GM18508 (cell line): Measurements from ENCODE around the gene MYMK.

Experiments
- ATAC-seq: cut with Tn5 transposase; IDR thresholded peaks from one replicate; pipeline ENCODE4 v1.9.1; 2021; ENCODE audit warnings: moderate number of reproducible peaks; ENCODE audit not compliant: insufficient read depth, unreplicated experiment

MYMK gene

GRCh38 chr9:133507246-133507965 lies 17.4 kb downstream of the MYMK start:
- ATAC-seq, result no peak

- no peak for ATAC-seq
Observed at GRCh38 chr9:133506653-133507038, 18.1 kb downstream of the MYMK start.

DNA sequence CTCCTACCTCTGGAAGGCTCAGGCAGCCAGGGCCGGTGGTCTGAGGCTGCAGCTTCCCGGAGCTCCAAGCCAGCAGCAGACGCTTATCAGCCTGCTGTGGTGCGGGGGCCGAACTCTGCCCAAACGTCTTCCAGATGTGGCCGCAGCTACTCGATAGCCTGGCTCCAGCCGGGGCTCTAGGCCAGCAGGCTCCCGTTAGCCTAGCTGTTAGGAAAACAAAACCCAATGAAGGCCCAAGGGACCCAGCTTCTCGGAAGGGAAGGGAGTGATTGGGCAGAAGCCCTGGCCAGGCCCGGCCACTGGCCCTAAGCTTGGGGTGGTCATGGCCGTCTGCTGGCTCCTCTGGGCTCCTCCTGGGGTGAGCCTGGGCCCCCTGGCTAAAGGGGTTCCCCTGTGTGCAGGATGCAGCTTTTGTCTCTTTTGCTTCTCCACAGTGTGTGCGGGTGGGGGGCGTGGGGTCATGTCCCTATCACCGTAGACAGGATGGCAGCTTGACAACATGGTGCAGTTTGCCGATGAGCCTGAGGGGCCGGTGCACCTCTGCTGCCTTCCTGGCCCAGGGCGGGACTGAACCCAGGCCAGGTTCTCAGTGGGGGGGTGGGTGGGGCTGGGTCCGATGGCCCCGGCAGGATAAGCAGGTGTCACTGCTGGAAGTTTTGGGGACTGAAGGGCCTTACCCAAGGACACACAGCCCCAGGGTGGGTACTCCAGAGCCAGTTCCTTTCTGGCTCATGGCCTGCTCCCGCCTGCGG lies 18.7 kb downstream of the MYMK start:
- ATAC-seq, result no peak

DNA sequence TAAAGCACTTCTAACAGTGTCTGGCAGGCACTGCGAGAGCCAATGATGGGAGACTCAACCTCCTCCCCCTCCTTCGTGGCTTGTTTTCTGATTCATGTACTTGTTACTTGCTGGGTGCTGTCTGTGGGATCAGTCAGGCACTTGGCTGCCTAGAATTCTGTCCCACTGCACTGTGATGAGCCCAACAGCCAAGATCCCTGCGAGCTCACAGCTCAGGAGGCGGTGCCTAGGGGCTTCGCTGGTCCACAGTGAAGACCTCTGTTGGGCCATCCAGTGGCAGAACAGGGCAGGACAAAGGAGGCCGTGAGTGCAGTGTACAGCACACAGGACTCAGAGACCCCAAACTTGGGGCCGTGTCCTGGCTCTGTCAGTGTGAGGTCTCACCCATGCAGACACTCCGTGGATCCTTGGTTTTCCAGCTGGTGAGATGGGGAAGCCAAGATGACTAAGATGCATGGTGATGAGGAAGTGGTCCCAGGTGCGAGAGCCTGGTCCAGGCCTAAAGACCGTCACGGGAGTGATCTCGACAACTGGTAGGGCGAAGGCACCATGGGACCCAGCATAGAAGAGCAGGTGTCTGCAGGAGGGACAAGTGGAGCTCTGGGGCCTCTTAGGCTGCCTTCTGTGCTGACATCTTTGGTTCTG lies 19.5 kb downstream of the MYMK start:
- no peak for ATAC-seq

DNA sequence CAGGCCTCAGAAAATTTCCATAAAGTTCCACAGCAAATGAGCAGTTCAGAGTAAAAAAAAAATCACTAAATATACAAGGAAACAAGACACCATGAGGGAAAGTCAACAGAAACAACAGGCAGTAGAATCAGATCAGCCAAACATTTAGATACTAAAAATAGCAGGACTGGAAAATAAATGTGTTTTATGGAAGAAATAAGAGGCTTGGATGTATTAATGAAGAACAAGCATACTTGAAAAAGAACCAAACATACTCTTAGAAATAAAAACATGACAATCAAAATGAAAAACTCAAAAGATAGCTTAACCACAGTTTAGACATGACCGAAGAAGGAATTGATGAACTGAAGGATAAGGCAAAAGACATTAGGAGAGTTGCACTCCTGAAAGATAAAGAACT lies 22.6 kb downstream of the MYMK start:
- ATAC-seq, result no peak

GRCh38 chr9:133499892-133500270 lies 24.9 kb downstream of the MYMK start:
- no peak for ATAC-seq

DNA sequence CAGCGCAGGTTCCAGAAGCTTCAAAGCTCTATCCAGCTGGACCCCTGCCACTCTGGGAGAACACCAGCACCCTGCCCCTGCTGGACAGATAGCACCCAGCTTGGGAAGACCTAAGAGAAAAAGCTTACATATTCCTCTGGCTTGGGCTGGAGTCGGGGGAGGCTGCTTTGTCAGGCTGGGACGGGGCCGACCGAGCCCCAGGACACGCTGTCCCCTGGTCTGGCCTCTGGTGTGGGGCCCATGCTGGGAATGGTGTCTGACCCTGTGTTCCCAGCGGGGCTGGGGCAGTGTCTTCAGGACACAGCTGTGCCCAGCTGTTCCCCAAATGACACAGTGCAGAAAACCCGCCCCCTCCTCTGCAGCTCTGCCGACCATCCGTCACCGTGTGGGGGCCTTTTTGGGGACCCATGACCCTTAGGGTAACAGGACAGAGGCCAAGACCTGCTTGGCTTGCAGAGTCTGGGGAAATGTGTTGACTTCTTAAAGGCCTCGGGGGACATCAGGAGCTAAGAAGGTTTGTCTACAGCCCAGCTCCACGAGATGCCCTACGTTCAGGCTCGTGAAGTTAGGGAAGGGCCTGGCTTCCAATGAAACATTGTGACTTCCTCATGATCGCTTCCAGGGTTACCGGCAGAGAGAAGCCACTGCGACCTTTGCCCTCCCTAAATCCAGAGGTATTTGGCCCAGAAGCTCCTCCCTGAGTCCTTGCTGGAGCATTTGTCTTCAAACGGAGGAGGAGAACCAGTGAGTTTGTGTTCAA lies 25.4 kb downstream of the MYMK start:
- no peak for ATAC-seq

DNA sequence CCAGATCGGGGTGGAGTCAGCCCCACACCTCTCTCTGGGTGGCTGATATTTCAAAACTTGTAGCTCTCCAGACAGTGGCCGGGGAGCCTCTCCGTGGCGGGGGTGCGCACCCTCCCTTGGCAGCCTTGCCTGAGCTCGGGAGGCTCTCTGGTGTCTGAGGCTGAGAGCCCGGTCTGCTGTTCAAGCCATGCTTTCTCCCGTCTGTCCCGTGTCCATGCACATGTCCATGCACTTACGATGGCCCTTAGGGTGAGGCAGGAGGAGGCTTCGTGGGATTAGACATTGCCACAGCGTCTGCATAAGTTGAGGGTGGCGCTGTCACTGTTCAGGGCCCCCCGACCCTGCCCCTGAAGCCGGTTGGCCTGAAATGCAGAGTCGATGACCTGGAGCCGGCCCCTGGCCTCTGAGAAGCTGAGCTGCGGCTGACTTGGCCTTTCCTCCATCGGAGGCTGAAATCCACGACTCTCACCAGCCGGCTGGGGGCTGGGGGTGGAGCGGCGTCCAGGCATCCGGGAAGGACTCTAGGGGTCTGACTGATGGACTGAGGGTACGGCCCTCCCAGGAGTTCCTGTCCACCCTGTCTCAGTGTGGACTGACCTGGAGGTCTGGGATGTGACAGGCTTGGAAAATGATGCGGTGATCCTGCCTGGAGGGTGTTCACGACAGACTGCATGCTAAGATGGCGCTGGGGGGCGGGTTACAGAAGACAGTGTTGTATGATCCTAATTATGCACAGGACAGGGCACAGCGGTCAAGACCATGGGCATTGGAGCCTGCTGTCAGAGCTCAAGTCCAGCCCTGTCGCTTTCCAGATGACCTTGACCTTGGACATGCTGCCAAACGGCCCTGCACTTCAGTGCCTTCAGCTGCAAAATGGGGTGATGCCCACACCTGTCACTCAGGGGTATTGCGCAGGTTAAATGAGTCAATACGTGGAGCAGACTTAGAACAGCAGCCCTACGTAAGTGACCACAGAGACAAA lies 27.6 kb downstream of the MYMK start:
- ATAC-seq, result no peak

- no peak for ATAC-seq
Observed at GRCh38 chr9:133495327-133496293, 29.1 kb downstream of the MYMK start.

- no peak for ATAC-seq
Observed at GRCh38 chr9:133494636-133495326, 30.0 kb downstream of the MYMK start.

DNA sequence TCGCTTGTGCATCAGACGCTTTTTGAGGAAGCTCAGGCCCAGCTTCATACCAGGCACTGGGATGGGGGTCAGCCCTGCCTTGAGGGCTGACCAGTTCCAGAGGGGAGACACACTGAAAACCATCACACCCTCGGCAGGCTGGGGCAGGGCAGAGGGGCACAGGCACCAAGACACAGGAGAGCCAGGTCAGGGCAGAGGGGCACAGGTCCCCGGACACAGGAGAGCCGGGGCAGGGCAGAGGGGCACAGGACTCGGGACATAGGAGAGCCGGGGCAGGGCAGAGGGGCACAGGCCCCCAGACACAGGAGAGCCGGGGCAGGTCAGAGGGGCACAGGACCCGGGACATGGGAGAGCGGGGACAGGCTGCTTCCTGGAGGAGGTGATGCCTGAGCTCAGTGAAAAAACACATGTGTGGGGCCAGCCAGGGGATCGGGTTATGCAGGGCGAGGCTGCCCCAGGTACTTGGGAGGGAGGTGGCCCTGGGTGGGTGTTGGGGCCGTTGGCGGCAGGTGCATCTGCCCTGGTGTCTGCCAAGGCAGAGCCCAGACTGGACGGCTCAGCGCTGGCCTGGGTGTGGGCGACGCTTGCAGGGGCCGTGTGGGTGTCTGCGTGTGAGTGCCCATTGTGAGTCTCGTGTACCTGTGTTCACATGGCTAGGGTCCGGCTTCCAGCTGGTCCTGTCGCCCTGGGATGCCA lies 30.8 kb downstream of the MYMK start:
- ATAC-seq, result no peak

DNA sequence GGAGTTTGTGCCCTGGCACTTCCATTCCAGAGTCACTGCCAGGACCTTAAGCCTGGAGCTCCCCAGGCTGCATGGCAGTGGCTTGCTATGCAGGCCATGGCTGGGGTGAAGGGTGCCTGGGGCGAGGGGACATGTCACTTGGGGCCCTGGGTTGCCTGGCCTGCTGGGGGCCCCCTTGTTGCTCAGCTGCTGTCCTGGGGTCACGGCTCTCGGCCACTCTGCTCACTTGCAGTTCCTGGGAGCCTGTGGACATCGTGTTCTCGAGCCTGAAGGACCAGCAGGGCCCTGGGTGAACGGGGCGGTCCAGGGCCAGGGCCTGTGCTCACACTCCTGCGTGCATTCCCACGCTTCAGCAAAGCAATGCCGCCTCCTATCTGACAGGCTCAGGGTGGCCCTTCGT lies 31.3 kb downstream of the MYMK start:
- ATAC-seq, result no peak

DNA sequence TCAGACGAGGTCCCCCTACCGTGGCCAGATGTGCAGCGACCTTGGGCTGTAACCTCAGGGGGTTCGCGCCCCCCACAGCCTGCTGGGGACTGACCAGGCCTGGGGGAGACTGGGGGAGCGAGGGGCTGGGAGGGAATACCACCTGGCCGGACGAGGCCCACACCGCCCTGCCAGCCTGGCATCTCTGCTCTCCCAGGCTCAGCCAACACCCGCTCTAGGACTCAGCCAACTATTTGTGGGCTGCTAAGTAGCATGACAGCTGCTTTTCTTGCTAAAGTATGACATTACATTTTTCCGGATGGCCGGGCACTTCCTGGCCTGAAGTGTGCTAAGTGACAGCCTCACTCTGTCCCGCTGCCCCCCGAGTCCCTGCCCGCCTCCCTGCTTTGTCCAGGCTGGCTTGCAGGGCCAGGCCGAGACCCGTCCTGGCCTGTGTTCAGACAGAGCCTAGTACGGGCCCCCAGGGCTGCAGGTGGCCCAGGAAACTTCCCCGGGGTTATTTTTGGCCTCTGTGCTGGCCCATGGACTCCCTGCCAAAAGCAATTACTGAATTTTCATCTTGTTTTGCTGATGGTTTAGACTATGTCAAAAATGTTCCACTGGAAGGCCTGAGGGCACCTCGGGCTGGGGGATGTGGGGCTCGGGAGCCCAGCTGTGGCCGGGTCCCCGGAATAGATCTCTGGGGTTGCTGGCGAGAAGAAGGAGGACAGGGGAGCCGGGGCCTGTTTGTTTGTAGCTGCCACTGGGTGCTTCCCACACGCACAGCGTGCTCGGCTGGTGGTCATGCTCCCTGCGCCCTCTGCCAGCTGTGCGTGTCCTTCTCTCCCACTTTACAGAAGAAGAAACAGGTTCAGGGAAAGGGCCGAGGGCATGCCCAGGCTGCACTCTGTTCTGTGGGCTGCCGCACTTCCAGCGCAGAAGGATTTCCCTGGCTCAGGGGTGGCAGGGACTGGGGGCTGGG lies 32.4 kb downstream of the MYMK start:
- no peak for ATAC-seq

GRCh38 chr9:133491656-133491925 lies 33.2 kb downstream of the MYMK start:
- no peak for ATAC-seq

GRCh38 chr9:133490865-133491655 lies 33.7 kb downstream of the MYMK start:
- no peak for ATAC-seq

DNA sequence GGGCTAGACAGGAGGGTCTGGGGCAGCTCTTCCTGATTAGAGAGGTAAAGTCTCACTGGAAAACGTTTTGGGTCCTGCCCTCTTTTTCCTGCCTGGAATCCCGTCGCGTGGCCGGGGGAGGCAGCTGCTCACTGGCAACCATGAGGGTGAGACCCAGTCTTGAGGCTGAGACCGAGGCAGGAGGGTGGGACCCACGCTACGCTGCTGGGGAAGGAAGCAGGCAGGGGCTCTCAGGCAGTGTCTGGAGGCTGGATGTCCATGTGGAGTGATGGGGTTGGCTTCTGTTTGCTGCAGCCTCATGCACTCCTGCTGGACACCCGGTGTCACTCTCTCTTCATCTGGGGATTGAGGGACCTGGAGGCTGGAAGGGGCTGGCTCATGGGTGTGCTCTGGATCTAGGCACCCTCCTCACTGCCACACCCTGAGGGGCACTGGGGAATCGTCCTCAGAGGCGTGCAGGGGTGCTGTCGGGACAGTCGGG lies 34.5 kb downstream of the MYMK start:
- no peak for ATAC-seq
